Sigmoid colon (tissue), 7 donors: Measurements from ENCODE around the gene ATG7. TPM values are rescaled to one million over a fixed set of nuclear protein-coding genes. Genes with fewer than 3 reads are reported as not detected.

Experiments used
- DNase-seq: peaks from one replicate; pipeline ENCODE4 v3.0.0-alpha.2; 2019
- H3K27ac ChIP-seq, 4 donors: fragments of 200-600 bp; sonication (generic); one replicate each; pipeline ENCODE4 v1.5.1; 2016 to 2019; ENCODE audit warnings: mild to moderate bottlenecking in 1 of 4
- H3K27me3 ChIP-seq, 3 donors: fragments of 200-600 bp; sonication (generic); one replicate each; pipeline ENCODE4 v1.5.1; 2019; ENCODE audit warnings: mild to moderate bottlenecking in 1 of 3
- H3K36me3 ChIP-seq, 4 donors: fragments of 200-600 bp; sonication (generic); one replicate each; pipeline ENCODE4 v1.5.1; 2016 to 2019
- H3K4me1 ChIP-seq, 4 donors: fragments of 200-600 bp; sonication (generic); one replicate each; pipeline ENCODE4 v1.5.1; 2017 to 2019
- H3K4me3 ChIP-seq, 4 donors: fragments of 200-600 bp; sonication (generic); one replicate each; pipeline ENCODE4 v1.5.1; 2017 to 2019; ENCODE audit warnings: mild to moderate bottlenecking in 2 of 4, moderate library complexity in 1 of 4
- H3K9me3 ChIP-seq, 4 donors: fragments of 200-600 bp in 3 of 4; sonication (generic) in 3 of 4; one replicate each; pipeline versions ENCODE4 v1.5.1 to v1.6.1; 2013 to 2019
- EP300 ChIP-seq, 4 donors: sonication (generic); formaldehyde crosslinking; IDR thresholded peaks; one replicate each; pipeline ENCODE4 v1.6.1; 2017; ENCODE audit warnings: antibody characterized with exemption in 4 of 4
- POLR2A ChIP-seq, 2 donors: fragments of 450-650 bp; IDR thresholded peaks; one replicate each; pipeline ENCODE4 v1.6.1; 2016; ENCODE audit warnings: antibody characterized with exemption in 2 of 2, mild to moderate bottlenecking in 2 of 2, moderate library complexity in 2 of 2
- POLR2AphosphoS5 ChIP-seq, 4 donors: sonication (generic); formaldehyde crosslinking; IDR thresholded peaks; one replicate each; pipeline ENCODE4 v1.6.1; 2017; ENCODE audit warnings: antibody characterized with exemption in 4 of 4
- WGBS, 2 donors: extraction: QIAGEN DNeasy Blood & Tissue Kit; methylation state at CpG; one replicate each; pipeline ENCODE4 v1.1.7; 2013; 5-methylcytosine and 5-hydroxymethylcytosine counted together
- intact Hi-C: fragments of 100-400 bp; cut with DNase I; formaldehyde crosslinking; loops from one replicate; pipeline ENCODE4 v1.15.1; 2023
- polyA plus RNA-seq, 3 donors: library from polyadenylated mRNA; stranded (reverse); fragments of 200-250 nt; gene quantifications; one replicate each; pipeline ENCODE4 v1.2.3, GENCODE V29; 2013
- total RNA-seq, 4 donors: library from RNA; depleted of rRNA; stranded (reverse); fragments of >200 nt; gene quantifications; one replicate each; pipeline ENCODE4 v1.1.0, GENCODE V29; 2016
- TF ChIP-seq, protein P1 (sequence below), 4 experiments: fragments of 450-650 bp in 3 of 4; fragments of 200-600 bp in 1 of 4; IDR thresholded peaks; one replicate each; pipeline ENCODE4 v1.5.1; 2016 to 2019; ENCODE audit warnings: antibody characterized with exemption in 4 of 4, mild to moderate bottlenecking in 3 of 4, moderate library complexity in 2 of 4
- donor health status: healthy with polysubstance abuse.
- donor health status: Bipolar disorder and iron deficiency.
- donor health status: healthy.

ATG7 gene
- total and polyA plus RNA-seq, 7 donors, result 12.5 to 62.9 (median 34.8) TPM

DNA sequence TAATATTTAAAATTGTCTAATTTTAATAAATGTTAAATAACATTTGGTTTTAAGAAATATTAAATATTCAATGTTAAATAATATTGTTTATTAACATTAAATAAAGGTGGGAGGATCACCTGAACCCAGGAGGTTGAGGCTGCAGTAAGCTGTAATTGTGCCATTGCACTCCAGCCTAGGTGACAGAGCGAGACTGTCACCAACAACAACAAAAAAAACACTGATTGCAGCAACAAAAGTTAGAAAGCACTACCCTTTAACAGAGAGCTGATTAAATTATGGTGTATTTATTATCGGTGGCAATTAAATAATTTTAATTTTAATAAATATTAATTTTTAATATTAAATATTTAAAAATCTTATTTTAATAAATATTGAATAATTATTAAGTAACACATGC is 152.1 kb downstream of the ATG7 start:
- no peak overlapping the region for H3K27ac ChIP-seq
- DNase-seq, result no peak
- no peaks in the 10 kb centered on the region for H3K9me3 ChIP-seq
- TF ChIP-seq EP300 (IDR thresholded peaks at IDR 0.05) (no peak), POLR2A (IDR thresholded peaks at IDR 0.05) (no peak)
- TF ChIP-seq, protein P1, sequence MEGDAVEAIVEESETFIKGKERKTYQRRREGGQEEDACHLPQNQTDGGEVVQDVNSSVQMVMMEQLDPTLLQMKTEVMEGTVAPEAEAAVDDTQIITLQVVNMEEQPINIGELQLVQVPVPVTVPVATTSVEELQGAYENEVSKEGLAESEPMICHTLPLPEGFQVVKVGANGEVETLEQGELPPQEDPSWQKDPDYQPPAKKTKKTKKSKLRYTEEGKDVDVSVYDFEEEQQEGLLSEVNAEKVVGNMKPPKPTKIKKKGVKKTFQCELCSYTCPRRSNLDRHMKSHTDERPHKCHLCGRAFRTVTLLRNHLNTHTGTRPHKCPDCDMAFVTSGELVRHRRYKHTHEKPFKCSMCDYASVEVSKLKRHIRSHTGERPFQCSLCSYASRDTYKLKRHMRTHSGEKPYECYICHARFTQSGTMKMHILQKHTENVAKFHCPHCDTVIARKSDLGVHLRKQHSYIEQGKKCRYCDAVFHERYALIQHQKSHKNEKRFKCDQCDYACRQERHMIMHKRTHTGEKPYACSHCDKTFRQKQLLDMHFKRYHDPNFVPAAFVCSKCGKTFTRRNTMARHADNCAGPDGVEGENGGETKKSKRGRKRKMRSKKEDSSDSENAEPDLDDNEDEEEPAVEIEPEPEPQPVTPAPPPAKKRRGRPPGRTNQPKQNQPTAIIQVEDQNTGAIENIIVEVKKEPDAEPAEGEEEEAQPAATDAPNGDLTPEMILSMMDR (IDR thresholded peaks at IDR 0.05), result no peak
- no peaks in the 10 kb centered on the region for H3K36me3 ChIP-seq
- no peaks in the 10 kb centered on the region for H3K4me1 ChIP-seq
- no peaks in the 10 kb centered on the region for H3K27me3 ChIP-seq
- WGBS, 2 donors, result 97% methylated on average over 2 of the region's 2 CpGs
- H3K4me3 ChIP-seq, result no peak overlapping the region
- intact Hi-C loops, result no loop called here

DNA sequence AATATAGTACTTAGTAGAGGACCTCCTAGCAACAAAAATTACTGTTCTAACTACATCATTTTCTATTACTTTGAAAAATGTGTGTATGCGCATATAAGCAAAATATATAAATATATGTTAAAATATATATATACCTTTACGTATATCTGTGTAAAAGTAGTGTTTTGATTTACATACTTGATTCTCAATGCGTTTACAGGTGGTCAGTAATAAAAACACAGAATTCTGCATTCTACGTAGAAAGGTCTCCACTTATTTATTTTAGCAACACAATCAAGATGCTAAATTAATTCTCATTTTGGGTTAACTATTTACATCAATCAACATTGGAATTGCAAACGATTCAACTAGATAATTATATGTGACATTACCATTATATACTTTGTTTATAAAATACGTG is 158.0 kb downstream of the ATG7 start:
- no peaks in the 10 kb centered on the region for H3K36me3 ChIP-seq
- intact Hi-C loops, result no loop called here
- WGBS, 2 donors, result 84% methylated on average over 6 of the region's 6 CpGs
- no peaks in the 10 kb centered on the region for H3K9me3 ChIP-seq
- H3K4me3 ChIP-seq, result no peak overlapping the region
- peaks cover 0 to 10% (median 7%) of the 10 kb centered on the region in 4 donors for H3K4me1 ChIP-seq
- DNase-seq, result no peak
- TF ChIP-seq, protein P1 (IDR thresholded peaks at IDR 0.05), result no peak
- no peak for TF ChIP-seq EP300 (IDR thresholded peaks at IDR 0.05)
- no peak for TF ChIP-seq POLR2A (IDR thresholded peaks at IDR 0.05)
- TF ChIP-seq POLR2AphosphoS5 (IDR thresholded peaks at IDR 0.05), result no peak
- H3K27me3 ChIP-seq, result no peaks in the 10 kb centered on the region
- no peak overlapping the region for H3K27ac ChIP-seq

DNA sequence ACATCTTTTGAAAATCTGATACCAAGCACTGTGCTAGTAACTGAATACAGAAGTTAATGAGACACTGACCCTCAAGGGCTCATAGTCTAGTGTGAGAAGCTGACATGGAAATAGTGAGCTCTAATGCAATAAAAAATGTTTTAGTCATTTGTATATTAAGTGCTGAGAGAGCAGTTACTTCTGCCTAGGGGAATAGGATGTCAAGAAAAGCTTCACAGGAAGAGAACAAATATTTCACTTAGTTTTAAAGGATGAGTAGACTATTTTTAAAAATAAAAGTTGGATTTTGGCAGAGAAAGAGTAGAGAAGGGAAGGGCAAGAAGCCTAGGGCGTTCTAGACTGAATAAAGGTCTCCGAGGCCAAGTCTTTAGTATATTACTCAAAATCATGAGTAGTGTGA is 158.4 kb downstream of the ATG7 start:
- intact Hi-C loops, result no loop called here
- WGBS, 2 donors, result 92 to 97% methylated on average over 2 of the region's 2 CpGs
- TF ChIP-seq EP300 (IDR thresholded peaks at IDR 0.05) (no peak), POLR2A (IDR thresholded peaks at IDR 0.05) (no peak), POLR2AphosphoS5 (IDR thresholded peaks at IDR 0.05) (no peak)
- TF ChIP-seq, protein P1 (IDR thresholded peaks at IDR 0.05), result no peak

DNA sequence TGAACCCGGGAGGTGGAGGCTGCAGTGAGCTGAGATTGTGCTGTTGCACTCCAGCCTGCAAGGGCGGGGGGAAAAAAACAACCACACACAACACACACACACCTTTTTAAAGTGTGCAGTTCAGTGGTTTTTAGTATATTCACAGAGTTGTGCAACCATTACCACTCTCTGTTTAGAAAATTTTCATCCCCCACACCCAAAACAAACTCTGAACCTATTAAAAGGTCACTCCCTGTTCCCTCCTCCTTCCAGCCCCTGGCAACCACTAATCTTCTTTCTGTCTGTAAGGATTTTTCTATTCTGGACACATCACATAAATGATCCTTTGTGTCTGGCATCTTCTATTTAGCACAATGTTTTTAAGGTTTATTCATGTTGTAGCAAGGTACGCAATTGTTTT is 159.1 kb downstream of the ATG7 start:
- Histone ChIP-seq H3K4me3 (no peak overlapping the region), H3K4me1 (peaks cover 0 to 10% (median 7%) of the 10 kb centered on the region in 4 donors), H3K27ac (no peak overlapping the region), H3K36me3 (no peaks in the 10 kb centered on the region), H3K27me3 (no peaks in the 10 kb centered on the region), H3K9me3 (no peaks in the 10 kb centered on the region)
- intact Hi-C loops, result no loop called here
- TF ChIP-seq POLR2AphosphoS5 (IDR thresholded peaks at IDR 0.05) (no peak), EP300 (IDR thresholded peaks at IDR 0.05) (no peak), POLR2A (IDR thresholded peaks at IDR 0.05) (no peak)
- TF ChIP-seq, protein P1 (IDR thresholded peaks at IDR 0.05), result no peak
- WGBS, 2 donors, result 93 to 96% methylated on average over 3 of the region's 3 CpGs
- DNase-seq, result no peak

More for the DNA sequence above, 158.4 kb downstream of the ATG7 start:
- Histone ChIP-seq H3K4me3 (no peak overlapping the region), H3K36me3 (no peaks in the 10 kb centered on the region), H3K4me1 (peaks cover 0 to 10% (median 7%) of the 10 kb centered on the region in 4 donors), H3K27ac (no peak overlapping the region), H3K27me3 (no peaks in the 10 kb centered on the region), H3K9me3 (no peaks in the 10 kb centered on the region)
- no peak for DNase-seq

DNA sequence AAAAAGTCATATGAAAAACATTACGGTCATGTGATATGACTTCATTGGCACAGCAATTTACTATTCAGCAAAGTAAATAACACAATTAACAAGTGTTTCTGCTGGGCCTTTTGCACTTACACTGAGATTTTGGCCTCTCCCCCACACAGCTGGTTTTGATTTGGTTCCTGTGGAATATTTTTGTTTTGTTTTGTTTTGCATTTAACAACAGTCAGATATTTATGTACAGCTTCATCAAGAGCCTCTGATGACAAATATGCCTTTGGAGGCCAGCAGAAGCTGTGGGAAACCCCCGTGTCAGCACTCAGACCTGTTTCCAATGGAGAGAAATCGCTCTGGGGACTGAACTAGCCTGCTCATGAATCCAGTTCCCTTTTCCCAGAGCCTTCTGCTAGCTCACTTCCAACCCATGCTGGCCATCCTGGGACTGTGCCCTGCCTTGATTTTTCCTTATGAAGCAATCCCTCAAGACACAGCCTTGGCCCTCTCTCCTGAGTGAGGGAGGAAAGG is 161.9 kb downstream of the ATG7 start:
- 64 to 74% methylated on average over 3 of the region's 3 CpGs for WGBS, 2 donors
- no peak overlapping the region for H3K4me3 ChIP-seq
- H3K4me1 ChIP-seq, result peaks cover 0 to 10% (median 7%) of the 10 kb centered on the region in 4 donors
- no peaks in the 10 kb centered on the region for H3K36me3 ChIP-seq
- peak; percentile 80 for DNase-seq
- peak overlapping the region; percentile 45 to 61 (median 54) for H3K27ac ChIP-seq
- H3K27me3 ChIP-seq, result no peaks in the 10 kb centered on the region
- intact Hi-C loops, result no loop called here
- no peaks in the 10 kb centered on the region for H3K9me3 ChIP-seq
- TF ChIP-seq POLR2AphosphoS5 (IDR thresholded peaks at IDR 0.05), result no peak
- TF ChIP-seq POLR2A (IDR thresholded peaks at IDR 0.05), result no peak
- TF ChIP-seq, protein P1 (IDR thresholded peaks at IDR 0.05), result no peak
- TF ChIP-seq EP300 (IDR thresholded peaks at IDR 0.05), result no peak
